Stimulated activated CD8-positive, alpha-beta memory T cell treated with anti-CD3 and anti-CD28 coated beads, Interleukin-4, amount 100 ng/mL, for 4 hours (primary cell): ENCODE measurements around the gene AGAP1.
A peak's percentile ranks its signal among the peaks of the same experiment; 100 is the strongest.

Experiments used
- DNase-seq, 2 donors: peaks; one replicate each; pipeline ENCODE4 v3.0.0-alpha.2; 2020; ENCODE audit warnings: low read depth in 2 of 2, low spot score in 1 of 2

Gene AGAP1

DNA sequence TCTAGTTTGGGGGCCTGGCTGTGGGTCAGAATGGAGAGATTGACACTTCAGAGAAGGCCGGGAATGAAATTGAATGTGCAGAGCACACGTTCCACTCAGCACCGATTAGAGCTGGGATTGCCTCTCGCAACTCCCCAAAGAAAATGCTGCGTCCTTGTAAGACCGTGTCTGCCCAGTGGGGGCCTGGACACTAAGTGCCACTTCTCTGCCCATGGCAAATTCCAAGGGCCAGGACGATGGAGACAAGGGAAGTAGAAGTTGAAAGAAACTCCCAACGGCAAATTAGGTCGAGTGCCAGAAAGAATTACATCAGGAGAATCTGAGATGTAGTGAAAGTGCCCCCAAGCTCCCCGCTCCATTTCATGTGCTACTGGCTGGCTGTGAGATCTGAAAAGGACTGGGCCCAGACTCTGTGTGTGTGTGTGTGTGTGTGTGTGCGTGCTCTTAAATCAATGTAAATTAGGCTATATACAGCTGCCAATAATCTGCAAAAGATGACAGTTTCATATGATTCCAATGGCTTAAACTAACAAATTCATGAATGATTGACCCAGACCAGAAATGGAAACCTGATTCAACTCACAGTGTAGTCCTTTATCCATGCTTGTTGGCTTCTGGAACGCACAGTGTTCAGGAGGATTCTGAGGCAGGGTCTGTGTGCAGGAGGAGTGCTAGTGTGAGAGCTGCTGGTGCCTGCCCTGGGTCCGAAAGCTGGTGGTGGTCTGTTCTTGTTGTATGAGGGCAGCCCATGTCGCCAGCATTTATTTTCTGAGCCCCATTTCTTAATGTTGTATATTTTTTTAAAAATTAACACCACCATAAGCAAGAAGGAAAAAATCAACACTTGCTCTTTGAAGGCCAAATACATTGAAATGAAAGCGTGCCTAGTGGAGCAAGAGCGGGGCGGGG, 234.3 kb downstream of the AGAP1 start:
- DNase-seq, result no peak

- no peak for DNase-seq
These were observed 235.1 kb downstream of the AGAP1 start for GRCh38 chr2:235728800-235729556.

DNA sequence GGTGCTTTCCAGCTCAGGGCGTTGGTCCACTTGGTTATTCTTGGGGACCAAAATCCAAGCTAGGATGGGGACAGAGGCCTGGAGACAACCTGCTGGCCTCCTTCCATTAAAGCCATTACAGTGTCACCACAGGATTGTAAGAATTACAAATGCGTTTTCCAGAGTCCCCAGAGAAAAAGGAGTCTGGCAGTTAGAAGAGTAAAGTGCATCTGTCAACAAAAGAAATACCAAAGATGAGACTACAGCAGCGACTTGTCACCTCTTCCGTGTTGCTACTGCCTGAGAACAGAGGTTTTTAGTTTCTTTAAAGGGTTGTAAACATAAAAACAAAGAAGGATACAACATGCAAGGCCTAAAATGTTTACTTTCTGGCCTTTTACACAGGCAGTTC, 235.7 kb downstream of the AGAP1 start:
- no peak for DNase-seq

DNA sequence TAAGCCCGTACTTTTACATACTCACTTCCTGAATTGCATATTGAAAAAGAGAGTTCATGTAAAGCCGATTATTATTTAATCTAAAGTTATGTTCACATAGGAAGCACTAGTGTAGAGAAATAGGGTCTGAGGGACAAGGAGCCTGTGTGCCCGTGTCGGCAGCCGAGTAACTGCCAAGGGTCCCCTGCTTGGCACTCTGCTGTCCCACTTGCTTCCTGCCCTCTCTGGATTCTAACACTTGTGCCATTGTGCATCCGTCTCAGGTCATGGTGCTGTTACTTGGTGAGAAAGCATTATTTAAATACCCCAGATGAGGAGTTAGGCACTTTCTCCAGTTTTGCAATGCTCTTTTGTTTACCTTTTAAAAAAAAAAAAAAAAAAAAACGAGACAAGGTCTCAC, 236.3 kb downstream of the AGAP1 start:
- no peak for DNase-seq

GRCh38 chr2:235733761-235734160, 239.9 kb downstream of the AGAP1 start:
- DNase-seq, result no peak

- no peak for DNase-seq
These were observed 240.3 kb downstream of the AGAP1 start for GRCh38 chr2:235734168-235734567.

DNA sequence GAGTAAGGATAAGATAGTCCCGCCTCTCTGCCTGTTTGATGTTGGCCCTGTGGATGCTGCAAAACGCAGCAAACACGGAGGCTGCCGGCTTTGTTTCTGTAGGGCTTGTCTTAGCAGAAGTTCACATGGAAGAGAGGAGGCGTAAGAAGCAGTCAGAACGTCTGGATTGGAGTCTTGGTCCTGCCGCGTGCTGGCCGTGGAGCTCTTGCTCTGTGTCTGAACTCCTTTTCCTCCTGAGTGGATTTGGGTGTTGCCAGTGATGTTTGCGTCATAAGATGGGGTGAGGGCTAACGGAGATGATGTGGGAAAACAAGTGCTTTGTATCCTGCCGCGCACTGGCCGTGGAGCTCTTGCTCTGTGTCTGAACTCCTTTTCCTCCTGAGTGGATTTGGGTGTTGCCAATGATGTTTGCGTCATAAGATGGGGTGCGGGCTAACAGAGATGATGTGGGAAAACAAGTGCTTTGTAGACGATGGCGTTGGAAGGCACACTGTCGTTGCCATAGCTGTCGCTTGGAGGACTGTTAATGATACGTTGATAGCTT, 240.9 kb downstream of the AGAP1 start:
- DNase-seq, result no peak

- DNase-seq, result no peak
These were observed 243.6 kb downstream of the AGAP1 start for GRCh38 chr2:235737396-235737795.

DNA sequence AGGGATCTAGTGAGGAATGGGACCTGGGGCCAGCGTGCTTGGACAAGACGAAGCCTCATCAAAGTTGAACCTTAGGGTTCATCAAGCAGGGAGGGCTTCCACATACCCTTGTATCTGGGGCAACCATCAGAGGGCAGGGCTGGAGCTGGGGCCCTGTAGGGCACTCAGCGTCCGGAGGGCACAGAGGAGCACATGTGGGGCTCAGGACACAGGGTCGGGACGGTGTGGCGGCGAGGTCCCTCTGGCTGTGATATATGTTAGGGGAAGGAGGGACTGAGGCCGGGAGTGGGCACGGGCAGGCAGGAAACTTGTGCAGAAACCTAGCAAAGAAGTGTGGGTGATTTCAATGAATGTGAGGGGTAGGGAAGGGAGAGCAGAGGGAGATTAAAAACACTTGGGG, 244.0 kb downstream of the AGAP1 start:
- no peak for DNase-seq

DNA sequence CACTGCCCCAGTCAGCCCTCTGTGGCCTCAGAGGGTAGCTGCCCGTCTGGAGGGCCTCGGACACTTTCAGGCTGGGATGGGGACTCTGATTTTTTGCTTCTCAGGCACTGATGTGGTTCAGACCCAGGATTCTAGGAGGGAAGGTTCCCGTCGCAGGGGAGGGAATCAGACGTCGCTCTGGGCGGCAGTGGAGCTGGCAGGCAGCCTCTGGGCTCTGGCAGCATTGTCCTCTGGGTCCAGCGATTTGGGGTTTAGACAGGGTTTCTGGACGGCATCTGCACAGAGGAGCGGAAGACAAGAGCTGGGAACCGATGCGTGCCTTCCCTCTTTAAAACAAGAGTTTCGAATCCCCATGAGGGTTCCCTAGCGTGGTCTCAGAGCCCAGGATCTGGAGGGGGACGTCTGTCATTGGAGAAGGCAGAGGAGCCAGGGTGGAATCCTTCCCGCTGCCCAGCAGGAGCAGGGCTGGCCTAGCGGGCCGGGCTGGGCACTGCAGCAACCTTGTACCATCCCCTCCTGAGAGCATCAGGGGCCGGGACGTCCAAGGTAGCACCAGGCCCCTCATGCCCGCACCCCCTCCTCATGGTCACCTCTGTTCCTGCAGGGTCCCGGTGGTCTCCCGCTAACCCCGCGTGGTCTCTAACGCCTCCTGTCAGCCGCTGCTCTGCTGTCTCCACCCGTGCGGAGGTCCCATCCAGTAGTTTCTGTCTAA, 246.0 kb downstream of the AGAP1 start:
- DNase-seq, result no peak

- no peak for DNase-seq
These were observed 247.0 kb downstream of the AGAP1 start for GRCh38 chr2:235740821-235741220.

DNA sequence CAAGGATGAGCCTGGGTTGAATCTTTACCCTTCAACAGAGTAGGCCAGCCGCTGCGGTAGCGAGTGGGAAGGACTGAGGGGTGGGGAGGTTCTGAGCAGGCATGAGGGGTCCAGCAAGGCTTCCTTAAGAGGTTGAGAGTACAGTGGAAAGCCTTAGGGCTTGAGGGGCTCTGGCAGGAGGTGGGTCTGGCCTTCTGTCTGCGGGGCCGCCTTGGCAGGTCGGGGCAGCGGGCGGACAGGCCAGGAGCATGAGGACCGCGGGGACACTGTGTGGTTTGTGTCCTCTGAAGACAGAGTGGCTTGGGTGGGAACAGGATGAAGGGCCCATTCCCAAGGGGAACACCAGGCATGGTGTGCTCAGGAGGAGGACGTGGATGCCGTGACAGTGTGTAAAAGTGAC, 250.3 kb downstream of the AGAP1 start:
- DNase-seq, result no peak

DNA sequence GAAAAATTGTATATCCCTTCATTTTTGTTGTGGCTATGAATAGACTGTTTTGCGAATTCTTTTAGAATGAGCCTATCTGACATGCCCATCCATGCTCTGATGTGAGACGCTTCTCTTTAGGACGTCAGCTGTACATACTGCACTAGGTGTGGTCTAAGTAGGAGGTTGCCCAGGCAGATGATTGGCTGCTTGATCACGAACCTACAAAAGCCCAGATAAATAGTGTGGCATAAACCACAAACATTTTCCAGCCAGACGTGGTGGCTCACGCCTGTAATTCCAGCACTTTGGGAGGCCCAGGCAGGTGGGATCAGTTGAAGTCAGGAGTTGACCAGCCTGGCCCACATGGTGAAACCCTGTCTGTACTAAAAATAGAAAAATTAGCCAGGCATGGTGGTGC, 251.8 kb downstream of the AGAP1 start:
- DNase-seq, result no peak

- DNase-seq, result peak in 1 of 2 donors; percentile 8
These were observed 252.6 kb downstream of the AGAP1 start for GRCh38 chr2:235746257-235746934.

- no peak for DNase-seq
These were observed 253.3 kb downstream of the AGAP1 start for GRCh38 chr2:235747001-235747785.

- DNase-seq, result no peak
These were observed 253.9 kb downstream of the AGAP1 start for GRCh38 chr2:235747786-235748091.

GRCh38 chr2:235749121-235749770, 255.4 kb downstream of the AGAP1 start:
- DNase-seq, result no peak

DNA sequence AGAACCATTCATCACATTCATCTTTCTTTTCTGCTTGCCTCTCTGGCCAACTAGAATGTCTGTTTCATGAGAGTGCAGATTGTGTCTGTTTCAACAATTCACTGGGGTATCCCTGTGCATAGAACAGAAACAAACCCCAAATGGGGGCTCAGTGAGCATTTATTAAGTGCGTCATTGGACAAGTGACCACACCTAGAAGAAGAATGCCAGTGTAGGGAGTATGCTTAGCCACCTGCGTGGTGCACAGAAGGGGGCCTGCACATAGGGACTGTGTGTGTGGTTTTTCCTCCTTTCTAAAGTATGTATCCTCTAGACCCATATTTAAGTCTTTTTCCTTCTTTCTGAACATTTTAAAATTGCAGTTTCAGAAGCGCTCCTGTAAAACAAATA, 255.9 kb downstream of the AGAP1 start:
- DNase-seq, result no peak

DNA sequence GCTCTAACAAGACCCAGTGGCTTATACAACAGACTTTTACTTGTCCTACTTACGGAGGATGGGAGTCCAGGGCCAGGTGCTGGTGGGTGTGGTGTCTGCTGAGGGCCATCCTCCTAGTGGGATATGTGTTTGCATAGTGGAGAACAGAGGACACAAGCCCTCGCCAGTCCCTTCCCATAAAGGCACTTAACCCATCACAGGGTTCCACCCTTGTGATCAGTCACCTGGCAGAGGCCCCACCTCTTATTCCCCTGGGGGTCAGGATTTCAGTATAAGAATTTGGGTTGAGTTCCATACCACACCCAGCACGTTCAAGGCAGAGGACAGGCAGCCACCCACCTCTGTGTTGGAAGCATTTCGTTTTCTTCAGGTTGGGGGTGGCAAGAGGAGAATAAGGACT, 259.0 kb downstream of the AGAP1 start:
- DNase-seq, result no peak
